ENCODE data around the gene GINM1.

GINM1 gene

GRCh38 chr6:149545754-149546471 is 20.3 kb upstream of the GINM1 start, which contains the start of gene PPIL4:
PPIL4 (minus strand) TSS chr6:149546043; CDS start chr6:149546005, 38 bp downstream.
- TF ChIP-seq CTCF (conservative IDR thresholded peaks at IDR 0.05; ENCODE audit: low read depth, low read length), result peak; percentile 86
- peak; percentile 97 for DNase-seq (ENCODE audit: low read depth)

DNA sequence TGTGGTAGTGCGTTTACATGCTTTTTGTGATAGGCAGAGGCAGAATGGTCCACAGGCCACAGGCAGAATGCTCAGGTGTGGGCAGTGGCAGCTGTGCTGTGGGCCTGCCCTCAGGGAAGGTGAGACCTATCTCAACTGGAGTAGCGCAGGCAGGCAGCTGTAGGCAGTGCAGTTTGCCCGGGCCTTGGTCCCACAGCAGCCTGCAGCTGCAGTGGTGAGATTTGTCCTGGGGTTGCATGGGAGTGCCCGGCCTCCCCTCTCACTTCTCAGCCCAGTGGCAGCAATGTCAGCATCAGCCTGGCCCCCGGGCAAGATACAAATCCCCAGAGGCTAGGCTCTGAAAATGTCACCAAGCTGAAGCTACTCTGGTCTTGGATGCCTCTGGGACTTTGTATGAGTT is 14.3 kb upstream of the GINM1 start:
- no peak for DNase-seq (ENCODE audit: low read depth)
- H3K4me3 ChIP-seq (ENCODE audit: low read depth, low read length), result no peak overlapping the region
- no peak for TF ChIP-seq CTCF (conservative IDR thresholded peaks at IDR 0.05; ENCODE audit: low read depth, low read length)

More at GRCh38 chr6:149545754-149546471, 20.3 kb upstream of the GINM1 start, which contains the start of gene PPIL4:
- peak within 1 kb of the TSS; percentile 77 for H3K4me3 ChIP-seq (ENCODE audit: low read depth, low read length)

GRCh38 chr6:149558029-149558428 is 8.1 kb upstream of the GINM1 start:
- no peak for TF ChIP-seq CTCF (conservative IDR thresholded peaks at IDR 0.05; ENCODE audit: low read depth, low read length)
- H3K4me3 ChIP-seq (ENCODE audit: low read depth, low read length), result no peak overlapping the region
- DNase-seq (ENCODE audit: low read depth), result no peak

GRCh38 chr6:149559389-149559788 is 6.8 kb upstream of the GINM1 start:
- no peak for TF ChIP-seq CTCF (conservative IDR thresholded peaks at IDR 0.05; ENCODE audit: low read depth, low read length)
- no peak for DNase-seq (ENCODE audit: low read depth)

DNA sequence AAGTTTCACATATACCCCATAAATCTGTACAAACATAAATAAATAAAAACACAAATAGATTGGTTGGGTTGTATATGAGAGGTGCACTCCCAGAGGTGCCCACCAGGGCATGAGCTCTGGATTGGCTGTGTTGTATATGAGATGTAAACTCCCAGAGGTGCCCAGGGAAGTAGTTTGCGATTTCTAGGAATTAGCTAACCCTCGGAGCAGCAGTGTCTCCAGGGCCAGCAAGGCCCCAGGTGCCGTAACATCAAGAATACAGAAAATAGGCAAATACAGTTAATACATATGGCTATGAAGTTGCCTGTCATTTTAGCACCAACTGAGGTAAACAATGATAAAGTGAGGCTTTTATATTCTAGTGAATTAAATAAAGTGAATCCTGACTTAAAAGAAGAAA is 5.4 kb upstream of the GINM1 start:
- no peak overlapping the region for H3K4me3 ChIP-seq (ENCODE audit: low read depth, low read length)
- peak; percentile 27 for DNase-seq (ENCODE audit: low read depth)
- TF ChIP-seq CTCF (conservative IDR thresholded peaks at IDR 0.05; ENCODE audit: low read depth, low read length), result peak; percentile 65

More at GRCh38 chr6:149559389-149559788, 6.8 kb upstream of the GINM1 start:
- H3K4me3 ChIP-seq (ENCODE audit: low read depth, low read length), result no peak overlapping the region

DNA sequence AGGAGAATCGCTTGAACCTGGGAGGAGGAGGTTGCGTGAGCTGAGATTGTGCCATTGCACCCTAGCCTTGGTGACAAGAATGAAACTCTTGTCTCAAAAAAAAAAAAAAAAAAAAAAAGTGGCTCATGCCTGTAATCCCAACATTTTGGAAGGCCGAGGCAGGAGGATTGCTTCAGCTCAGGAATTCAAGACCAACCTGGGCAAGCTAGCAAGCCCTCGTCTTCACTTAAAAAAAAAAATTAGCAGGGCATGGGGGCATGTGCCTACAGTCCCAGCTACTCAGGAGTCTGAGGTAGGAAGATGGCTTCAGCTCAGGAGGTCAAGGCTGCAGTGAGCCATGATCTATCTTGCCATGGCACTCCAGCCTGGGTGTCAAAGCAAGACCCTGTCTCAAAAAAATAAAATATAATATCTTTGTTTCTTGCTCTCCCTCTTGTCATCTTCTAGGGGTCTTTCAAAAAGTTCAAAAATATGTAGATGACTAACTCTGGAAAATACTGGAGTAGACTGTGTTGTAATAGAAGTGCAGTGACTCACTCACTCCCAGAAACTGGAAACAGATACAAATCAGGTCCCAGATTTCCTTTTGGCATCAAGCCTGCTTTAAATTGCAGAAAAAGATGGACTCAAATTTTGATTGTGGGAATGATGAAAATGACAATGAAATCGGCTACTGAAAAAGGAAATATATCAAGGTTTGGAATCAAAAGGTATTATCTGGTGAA is 2.8 kb upstream of the GINM1 start:
- H3K4me3 ChIP-seq (ENCODE audit: low read depth, low read length), result no peak overlapping the region
- no peak for TF ChIP-seq CTCF (conservative IDR thresholded peaks at IDR 0.05; ENCODE audit: low read depth, low read length)
- DNase-seq (ENCODE audit: low read depth), result peak; percentile 68
